ENCODE measurements around the gene MAEA.

DNA sequence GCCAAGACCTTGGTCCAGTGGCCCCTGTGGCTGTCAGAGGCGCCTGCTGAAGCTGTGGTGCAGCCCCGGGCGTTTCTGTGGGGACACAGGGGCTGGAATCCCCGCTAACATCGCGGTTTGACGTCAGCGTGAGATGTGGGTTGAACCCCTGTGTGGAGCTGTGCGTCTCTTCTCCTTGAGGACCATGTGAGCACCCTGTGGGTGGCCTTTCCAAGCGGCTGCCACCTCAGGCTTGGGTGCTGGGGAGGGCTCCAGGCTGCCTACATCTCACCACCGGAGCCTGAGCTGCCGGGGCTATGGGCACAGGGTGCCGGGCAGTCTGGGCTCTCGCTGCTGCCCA, 85.0 kb downstream of the MAEA start:
- TF ChIP-seq POLR2A (IDR thresholded peaks at IDR 0.05) = no peak
- TF ChIP-seq, protein P1, sequence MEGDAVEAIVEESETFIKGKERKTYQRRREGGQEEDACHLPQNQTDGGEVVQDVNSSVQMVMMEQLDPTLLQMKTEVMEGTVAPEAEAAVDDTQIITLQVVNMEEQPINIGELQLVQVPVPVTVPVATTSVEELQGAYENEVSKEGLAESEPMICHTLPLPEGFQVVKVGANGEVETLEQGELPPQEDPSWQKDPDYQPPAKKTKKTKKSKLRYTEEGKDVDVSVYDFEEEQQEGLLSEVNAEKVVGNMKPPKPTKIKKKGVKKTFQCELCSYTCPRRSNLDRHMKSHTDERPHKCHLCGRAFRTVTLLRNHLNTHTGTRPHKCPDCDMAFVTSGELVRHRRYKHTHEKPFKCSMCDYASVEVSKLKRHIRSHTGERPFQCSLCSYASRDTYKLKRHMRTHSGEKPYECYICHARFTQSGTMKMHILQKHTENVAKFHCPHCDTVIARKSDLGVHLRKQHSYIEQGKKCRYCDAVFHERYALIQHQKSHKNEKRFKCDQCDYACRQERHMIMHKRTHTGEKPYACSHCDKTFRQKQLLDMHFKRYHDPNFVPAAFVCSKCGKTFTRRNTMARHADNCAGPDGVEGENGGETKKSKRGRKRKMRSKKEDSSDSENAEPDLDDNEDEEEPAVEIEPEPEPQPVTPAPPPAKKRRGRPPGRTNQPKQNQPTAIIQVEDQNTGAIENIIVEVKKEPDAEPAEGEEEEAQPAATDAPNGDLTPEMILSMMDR (IDR thresholded peaks at IDR 0.05) = no peak
